H1 (cell line): ENCODE measurements around the gene CENPB. TPM values are rescaled to one million over a fixed set of nuclear protein-coding genes. Genes with fewer than 3 reads are reported as not detected.

Experiments used
- BACH1 ChIP-seq: IDR thresholded peaks from 2 replicates; pipeline ENCODE4 v1.6.1; 2012; ENCODE audit warnings: low read length, improper control_type of control experiment
- JUN ChIP-seq: IDR thresholded peaks from 2 replicates; pipeline ENCODE4 v1.6.1; 2011; ENCODE audit warnings: low read depth, mild to moderate bottlenecking, improper control_type of control experiment, low read length
- TCF12 ChIP-seq: IDR thresholded peaks from 2 replicates; pipeline ENCODE4 v1.6.1; 2011; ENCODE audit warnings: low read depth, mild to moderate bottlenecking, low read length
- polyA plus RNA-seq, 7 experiments: library from polyadenylated mRNA; depleted of rRNA in 3 of 7; stranded (reverse) in 5 of 7; unstranded in 2 of 7; fragments of >200 nt in 5 of 7; fragments of 200-250 nt in 2 of 7; gene quantifications; 1 replicate in 5 of 7; 2 replicates in 1 of 7; 4 replicates in 1 of 7; pipeline versions ENCODE4 v1.2.1 to v1.2.3, GENCODE V29; 2011 to 2013; ENCODE audit warnings: missing spikeins in 2 of 7, mixed read lengths in 2 of 7
- total RNA-seq: library from RNA; stranded (reverse); fragmentation: NEBNext Ultra II Directional; extraction: Animal tissue kit (Norgen Biotek cat#: 25700); gene quantifications from 2 replicates; pipeline ENCODE4 v1.2.1, GENCODE V29; 2021

The CENPB gene
- total and polyA plus RNA-seq, 2 of the 8 experiments (the other 6 are each of a cell fraction or from before 2014, with no cell fraction given): 17.7 to 51.6 TPM

- TF ChIP-seq JUN (no peak), BACH1 (no peak), TCF12 (no peak)
- TF ChIP-seq, all 59 proteins: peak for 0
Measured at GRCh38 chr20:3740615-3741301, 45.8 kb downstream of the CENPB start (continued).
